Measurements from ENCODE around the gene MBL2.

MBL2 gene

GRCh38 chr10:52739380-52740154, 33.0 kb downstream of the MBL2 start:
- DNase-seq, result no peak

- no peak for DNase-seq
Observed at GRCh38 chr10:52738951-52739350, 33.6 kb downstream of the MBL2 start.

GRCh38 chr10:52729271-52730104, 43.1 kb downstream of the MBL2 start:
- peak; percentile 70 for DNase-seq

GRCh38 chr10:52720018-52720417, 52.6 kb downstream of the MBL2 start:
- no peak for DNase-seq
